Transverse colon (tissue), 4 donors: ENCODE measurements around the gene AKT1.
"Not testable (repeated sequence)": the region's sequence is repeated elsewhere in the genome, so short reads cannot be mapped to it uniquely, and the experiment has no call there.

Experiments
- POLR2A ChIP-seq: fragments of 450-650 bp; IDR thresholded peaks from one replicate; pipeline ENCODE4 v1.6.1; 2016; ENCODE audit warnings: antibody characterized with exemption, mild to moderate bottlenecking, moderate library complexity
- POLR2AphosphoS5 ChIP-seq, 3 donors: sonication (generic); formaldehyde crosslinking; IDR thresholded peaks; one replicate each; pipeline ENCODE4 v1.6.1; 2016; ENCODE audit warnings: antibody characterized with exemption in 3 of 3
- TF ChIP-seq, protein P1 (sequence below), 5 experiments: fragments of 200-600 bp in 3 of 5; fragments of 450-650 bp in 2 of 5; sonication (generic) in 3 of 5; IDR thresholded peaks; 1 replicate in 2 of 5; 2 replicates in 3 of 5; pipeline ENCODE4 v1.5.1; 2016 to 2017; ENCODE audit warnings: antibody characterized with exemption in 5 of 5, inconsistent platforms in 3 of 5, mild to moderate bottlenecking in 2 of 5, moderate library complexity in 1 of 5

DNA sequence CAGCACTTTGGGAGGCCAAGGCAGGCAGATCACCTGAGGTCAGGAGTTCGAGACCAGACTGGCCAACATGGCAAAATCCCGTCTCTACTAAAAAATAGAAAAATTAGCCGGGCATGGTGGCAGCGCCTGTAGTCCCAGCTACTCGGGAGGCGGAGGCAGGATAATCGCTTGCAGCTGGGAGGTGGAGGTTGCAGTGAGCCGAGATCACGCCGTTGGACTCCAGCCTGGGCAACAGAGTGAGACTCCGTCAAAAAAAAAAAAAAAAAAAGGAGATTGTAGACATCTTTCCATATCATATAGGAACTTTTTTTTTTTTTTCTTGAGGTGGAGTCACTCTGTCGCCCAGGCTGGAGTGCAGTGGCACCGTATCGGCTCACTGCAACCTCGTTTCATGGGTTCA lies 19.2 kb upstream of the AKT1 start:
- TF ChIP-seq, protein P1, sequence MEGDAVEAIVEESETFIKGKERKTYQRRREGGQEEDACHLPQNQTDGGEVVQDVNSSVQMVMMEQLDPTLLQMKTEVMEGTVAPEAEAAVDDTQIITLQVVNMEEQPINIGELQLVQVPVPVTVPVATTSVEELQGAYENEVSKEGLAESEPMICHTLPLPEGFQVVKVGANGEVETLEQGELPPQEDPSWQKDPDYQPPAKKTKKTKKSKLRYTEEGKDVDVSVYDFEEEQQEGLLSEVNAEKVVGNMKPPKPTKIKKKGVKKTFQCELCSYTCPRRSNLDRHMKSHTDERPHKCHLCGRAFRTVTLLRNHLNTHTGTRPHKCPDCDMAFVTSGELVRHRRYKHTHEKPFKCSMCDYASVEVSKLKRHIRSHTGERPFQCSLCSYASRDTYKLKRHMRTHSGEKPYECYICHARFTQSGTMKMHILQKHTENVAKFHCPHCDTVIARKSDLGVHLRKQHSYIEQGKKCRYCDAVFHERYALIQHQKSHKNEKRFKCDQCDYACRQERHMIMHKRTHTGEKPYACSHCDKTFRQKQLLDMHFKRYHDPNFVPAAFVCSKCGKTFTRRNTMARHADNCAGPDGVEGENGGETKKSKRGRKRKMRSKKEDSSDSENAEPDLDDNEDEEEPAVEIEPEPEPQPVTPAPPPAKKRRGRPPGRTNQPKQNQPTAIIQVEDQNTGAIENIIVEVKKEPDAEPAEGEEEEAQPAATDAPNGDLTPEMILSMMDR (IDR thresholded peaks at IDR 0.05) = not testable (repeated sequence)
- not testable (repeated sequence) for TF ChIP-seq POLR2A; POLR2AphosphoS5 (IDR thresholded peaks at IDR 0.05)
